ENCODE data around the gene CASP6.

DNA sequence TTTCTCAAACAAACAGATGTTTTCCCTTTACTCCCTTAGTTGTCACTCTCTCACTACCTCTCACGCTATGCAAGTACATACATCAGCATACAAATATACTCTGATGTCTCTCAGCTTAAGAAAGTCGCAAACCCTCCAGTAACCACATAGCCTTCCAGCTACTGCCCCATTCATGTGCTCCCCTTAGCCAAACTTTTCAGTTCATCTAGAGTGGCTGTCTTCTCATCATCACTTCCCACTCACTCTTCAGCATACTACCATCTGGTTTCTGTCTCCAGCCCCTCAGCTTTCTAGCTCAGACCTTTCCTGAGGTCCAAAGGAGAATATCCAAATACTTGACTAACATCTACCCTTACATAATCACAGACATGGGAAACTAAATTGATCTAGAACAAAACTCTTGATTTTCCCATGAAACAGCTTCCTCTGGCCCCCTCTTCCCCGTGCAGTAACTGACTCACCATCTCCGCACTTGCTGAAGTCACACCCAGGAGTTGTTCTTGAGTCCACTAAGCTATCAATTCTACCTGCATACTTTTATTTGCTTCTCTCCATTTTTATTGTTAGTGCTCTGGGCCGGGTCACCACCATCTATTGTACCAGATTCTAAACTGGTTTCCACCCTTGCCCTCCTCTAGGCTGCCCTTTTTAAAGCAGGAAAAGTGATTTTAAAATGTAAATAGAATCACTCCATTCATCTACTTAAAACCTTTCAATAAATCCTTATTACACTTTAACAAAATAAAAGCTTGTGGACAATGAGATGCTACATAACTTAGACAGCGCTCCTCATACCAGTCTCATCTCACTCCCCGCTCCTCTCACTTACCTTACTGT lies 57.2 kb downstream of the CASP6 start:
- TF ChIP-seq POLR2A (IDR thresholded peaks at IDR 0.05; ENCODE audit: low read depth) (no peak), CTCF (IDR thresholded peaks at IDR 0.05) (no peak), EP300 (IDR thresholded peaks at IDR 0.05) (no peak)

Measured in esophagus muscularis mucosa (tissue), 4 donors.